Measurements from ENCODE around the gene CCDC187. TPM values are rescaled to one million over a fixed set of nuclear protein-coding genes. Genes with fewer than 3 reads are reported as not detected.

Gene CCDC187
- total RNA-seq, 2 donors from 2014 or later, result 0.04 to 0.09 TPM

- Histone ChIP-seq H3K9ac (ENCODE audit: extremely low read depth, low read length, poor library complexity, severe bottlenecking) (no peak overlapping the region), H3K9me3 (ENCODE audit: control insufficient read depth, low read length) (no peaks in the 10 kb centered on the region), H3K4me3 (ENCODE audit: low read length) (no peak overlapping the region), H3K27me3 (ENCODE audit: control insufficient read depth, insufficient read depth, low read length, poor library complexity, severe bottlenecking) (no peaks in the 10 kb centered on the region), H3K4me1 (ENCODE audit: control insufficient read depth, insufficient read depth, low read length) (peaks cover 3% of the 10 kb centered on the region), H3K27ac (ENCODE audit: low read depth, low read length) (no peak overlapping the region), H3K36me3 (ENCODE audit: control insufficient read depth, insufficient read depth, low read length) (no peaks in the 10 kb centered on the region)
- H3K36me3 Mint-ChIP-seq (ENCODE audit: low read depth), result no peaks in the 10 kb centered on the region
- H3K27ac Mint-ChIP-seq, result no peak overlapping the region
- H3K9me3 Mint-ChIP-seq, result no peaks in the 10 kb centered on the region
- no peak for DNase-seq
- H3K27me3 Mint-ChIP-seq (ENCODE audit: insufficient read depth), result no peaks in the 10 kb centered on the region
- no peaks in the 10 kb centered on the region for H3K4me1 Mint-ChIP-seq
- TF ChIP-seq CTCF (conservative IDR thresholded peaks at IDR 0.05), result no peak
- no peak overlapping the region for H3K4me3 Mint-ChIP-seq
- 89 to 96% methylated on average over 5 to 6 of the region's 6 CpGs for WGBS, 2 experiments (ENCODE audit: insufficient coverage in 1 of 2, insufficient read length in 1 of 2)
Observed at GRCh38 chr9:136262671-136263178, 41.2 kb downstream of the CCDC187 start.

- Mint-ChIP-seq H3K4me1 (no peaks in the 10 kb centered on the region), H3K27ac (no peak overlapping the region), H3K9me3 (no peaks in the 10 kb centered on the region), H3K36me3 (ENCODE audit: low read depth) (no peaks in the 10 kb centered on the region), H3K27me3 (ENCODE audit: insufficient read depth) (no peaks in the 10 kb centered on the region), H3K4me3 (no peak overlapping the region)
- no peak for DNase-seq
- Histone ChIP-seq H3K27ac (ENCODE audit: low read depth, low read length) (no peak overlapping the region), H3K4me1 (ENCODE audit: control insufficient read depth, insufficient read depth, low read length) (peaks cover 3% of the 10 kb centered on the region), H3K4me3 (ENCODE audit: low read length) (no peak overlapping the region), H3K9ac (ENCODE audit: extremely low read depth, low read length, poor library complexity, severe bottlenecking) (no peak overlapping the region), H3K9me3 (ENCODE audit: control insufficient read depth, low read length) (no peaks in the 10 kb centered on the region), H3K27me3 (ENCODE audit: control insufficient read depth, insufficient read depth, low read length, poor library complexity, severe bottlenecking) (no peaks in the 10 kb centered on the region), H3K36me3 (ENCODE audit: control insufficient read depth, insufficient read depth, low read length) (no peaks in the 10 kb centered on the region)
- WGBS, 2 experiments (ENCODE audit: insufficient coverage in 1 of 2, insufficient read length in 1 of 2), result 93 to 97% methylated on average over 16 to 28 of the region's 28 CpGs
- TF ChIP-seq CTCF (conservative IDR thresholded peaks at IDR 0.05), result no peak
Observed at GRCh38 chr9:136261686-136262430, 42.0 kb downstream of the CCDC187 start.

- no peaks in the 10 kb centered on the region for H3K9me3 ChIP-seq (ENCODE audit: control insufficient read depth, low read length)
- Mint-ChIP-seq H3K27me3 (ENCODE audit: insufficient read depth) (no peaks in the 10 kb centered on the region), H3K27ac (no peak overlapping the region), H3K36me3 (ENCODE audit: low read depth) (no peaks in the 10 kb centered on the region), H3K9me3 (no peaks in the 10 kb centered on the region), H3K4me3 (no peak overlapping the region), H3K4me1 (no peaks in the 10 kb centered on the region)
- TF ChIP-seq CTCF (conservative IDR thresholded peaks at IDR 0.05), result no peak
- H3K9ac ChIP-seq (ENCODE audit: extremely low read depth, low read length, poor library complexity, severe bottlenecking), result no peak overlapping the region
- DNase-seq, result no peak
- H3K36me3 ChIP-seq (ENCODE audit: control insufficient read depth, insufficient read depth, low read length), result no peaks in the 10 kb centered on the region
- H3K4me1 ChIP-seq (ENCODE audit: control insufficient read depth, insufficient read depth, low read length), result peaks cover 3% of the 10 kb centered on the region
- no peak overlapping the region for H3K4me3 ChIP-seq (ENCODE audit: low read length)
- 89 to 92% methylated on average over 15 to 20 of the region's 20 CpGs for WGBS, 2 experiments (ENCODE audit: insufficient coverage in 1 of 2, insufficient read length in 1 of 2)
- no peaks in the 10 kb centered on the region for H3K27me3 ChIP-seq (ENCODE audit: control insufficient read depth, insufficient read depth, low read length, poor library complexity, severe bottlenecking)
- H3K27ac ChIP-seq (ENCODE audit: low read depth, low read length), result no peak overlapping the region
Observed at GRCh38 chr9:136260936-136261472, 42.9 kb downstream of the CCDC187 start.

Measured in endodermal cell (in vitro differentiated cells).